Measurements from ENCODE around the gene GOLM1.

Gene GOLM1

DNA sequence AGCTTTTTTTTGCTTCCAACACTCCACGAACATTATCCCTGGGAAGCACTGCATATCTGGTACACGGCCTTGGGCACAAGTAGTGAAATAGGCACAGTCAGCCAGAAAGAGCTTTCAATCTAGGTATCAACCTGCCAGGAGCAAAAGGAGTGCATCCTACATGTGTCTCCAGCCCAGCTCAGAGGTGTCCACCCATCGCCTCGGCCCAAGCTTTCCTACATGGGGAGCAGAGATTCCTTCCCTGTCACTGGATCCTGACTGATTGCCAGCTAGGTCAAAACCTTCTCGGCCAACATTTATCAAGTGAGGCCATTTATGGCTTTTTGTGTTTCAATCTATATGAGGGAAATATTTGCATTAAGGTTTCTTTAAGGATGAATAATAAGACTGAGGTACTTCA lies 55.8 kb downstream of the GOLM1 start:
- DNase-seq, result no peak

GRCh38 chr9:86042199-86042978 lies 57.0 kb downstream of the GOLM1 start:
- no peak for DNase-seq

DNA sequence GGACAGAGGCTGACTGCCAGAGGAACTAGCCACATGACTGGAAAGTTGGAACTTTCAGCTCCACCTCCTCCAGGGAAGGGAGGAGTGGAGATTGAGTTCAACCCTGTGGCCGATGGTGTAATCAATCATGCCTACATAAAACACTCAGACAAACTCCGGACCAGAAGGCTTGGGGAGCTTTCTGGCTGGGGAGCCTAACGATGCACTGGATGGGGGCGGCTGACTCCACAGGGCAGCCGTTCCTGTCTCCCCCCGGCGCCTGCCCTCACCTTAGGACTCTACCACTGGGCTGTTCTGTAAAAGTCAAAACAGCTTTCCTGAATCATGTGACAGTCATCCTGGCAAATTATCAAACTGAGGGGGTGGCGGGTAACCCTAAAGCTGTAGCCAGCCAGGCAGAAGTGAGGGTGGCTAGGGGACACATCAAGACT lies 58.0 kb downstream of the GOLM1 start:
- no peak for DNase-seq

GRCh38 chr9:86040861-86041155 lies 58.5 kb downstream of the GOLM1 start:
- DNase-seq, result no peak

DNA sequence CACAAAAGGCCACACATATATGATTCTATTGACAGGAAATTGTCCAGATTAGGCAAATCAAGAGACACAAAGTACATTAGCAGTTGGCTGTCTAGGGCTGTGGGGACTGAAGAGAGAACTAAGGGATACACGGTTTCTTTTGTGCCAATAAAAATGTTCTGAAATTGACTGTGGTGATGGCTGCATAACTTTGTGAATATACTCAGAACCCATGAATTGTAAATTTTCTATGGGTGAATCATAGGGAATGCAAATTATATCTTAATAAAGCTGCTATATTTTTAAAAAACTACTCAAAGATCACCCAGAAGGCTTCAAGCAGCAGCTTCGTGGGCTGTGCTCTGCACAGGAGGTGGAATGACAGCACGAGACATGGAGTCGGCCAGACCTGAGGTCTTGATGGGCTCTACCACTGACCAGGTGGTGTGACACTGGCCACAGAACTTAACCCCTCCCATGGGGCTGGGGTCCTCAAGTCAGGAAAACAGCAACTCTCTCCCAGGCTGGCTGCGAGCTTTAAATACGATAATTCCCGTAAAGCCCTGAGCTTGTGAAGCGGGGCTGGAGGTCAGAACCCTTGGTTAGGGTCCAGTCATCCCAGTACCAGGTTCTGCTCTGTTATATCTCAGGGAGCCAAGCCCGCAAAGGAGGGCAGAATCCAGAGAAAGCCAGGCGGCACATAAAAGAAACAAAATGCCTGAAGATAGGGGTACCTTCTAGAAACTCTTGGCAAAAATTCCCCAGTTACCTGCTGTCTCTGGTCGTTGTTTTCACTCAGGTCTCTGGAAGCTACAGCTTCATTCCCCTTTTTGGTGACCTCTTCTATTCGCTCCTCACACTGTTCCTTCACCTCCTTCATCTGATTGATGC lies 59.1 kb downstream of the GOLM1 start:
- no peak for DNase-seq

GRCh38 chr9:86036555-86036954 lies 62.8 kb downstream of the GOLM1 start:
- no peak for DNase-seq

DNA sequence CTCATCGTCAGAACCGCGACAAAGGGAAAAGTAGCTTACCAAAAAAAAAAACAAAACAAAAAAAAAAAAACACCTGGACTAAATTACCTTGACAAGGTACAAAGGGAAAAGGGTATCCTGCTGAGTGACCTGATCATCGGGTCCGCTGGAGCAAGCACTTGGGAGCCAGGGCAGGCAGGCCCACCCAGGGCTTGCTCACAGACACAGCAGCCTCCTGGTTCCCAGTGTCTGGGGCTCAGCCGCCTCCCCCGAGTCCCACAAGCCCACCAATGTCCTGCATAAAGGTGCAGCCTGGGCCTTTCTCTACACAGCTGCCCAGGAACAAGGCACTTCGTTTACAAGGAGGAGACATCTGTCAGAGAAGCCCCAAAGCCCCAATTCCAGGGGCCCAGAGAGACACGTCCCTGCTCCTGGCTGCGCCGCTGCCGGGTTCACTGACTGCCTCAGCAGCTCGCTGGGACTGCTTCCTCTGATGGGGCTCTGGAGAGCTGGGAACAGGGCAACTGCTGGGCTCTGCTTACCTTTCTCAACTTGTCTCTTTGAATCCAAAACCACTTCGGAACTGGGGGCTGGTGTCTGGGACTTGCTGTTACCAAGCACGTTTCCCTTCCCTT lies 63.4 kb downstream of the GOLM1 start:
- no peak for DNase-seq

GRCh38 chr9:86034863-86035734 lies 64.3 kb downstream of the GOLM1 start:
- DNase-seq, result peak; percentile 11 to 20

GRCh38 chr9:86027767-86028166 lies 71.6 kb downstream of the GOLM1 start:
- no peak for DNase-seq

- no peak for DNase-seq
These were observed 76.6 kb downstream of the GOLM1 start for GRCh38 chr9:86022687-86023266.

DNA sequence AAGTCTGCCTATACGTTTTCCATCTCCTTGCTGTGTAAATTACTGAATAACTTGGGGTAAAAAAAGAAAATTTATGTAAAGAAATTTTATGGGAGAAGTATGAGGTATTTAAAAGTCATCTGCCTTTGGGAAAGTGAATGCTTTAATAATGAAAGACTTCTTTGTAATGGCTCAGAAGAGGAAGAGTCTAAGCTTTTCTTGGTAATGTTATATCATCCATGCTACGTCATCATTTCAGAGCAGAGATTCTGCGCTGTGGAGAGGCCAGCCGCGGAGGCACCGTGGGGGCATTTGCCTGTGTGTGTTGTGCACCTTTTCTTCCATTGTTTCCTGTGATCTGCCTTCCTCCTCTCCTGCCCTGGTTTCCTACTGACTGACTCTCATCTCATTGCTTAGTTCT lies 78.2 kb downstream of the GOLM1 start:
- DNase-seq, result no peak

DNA sequence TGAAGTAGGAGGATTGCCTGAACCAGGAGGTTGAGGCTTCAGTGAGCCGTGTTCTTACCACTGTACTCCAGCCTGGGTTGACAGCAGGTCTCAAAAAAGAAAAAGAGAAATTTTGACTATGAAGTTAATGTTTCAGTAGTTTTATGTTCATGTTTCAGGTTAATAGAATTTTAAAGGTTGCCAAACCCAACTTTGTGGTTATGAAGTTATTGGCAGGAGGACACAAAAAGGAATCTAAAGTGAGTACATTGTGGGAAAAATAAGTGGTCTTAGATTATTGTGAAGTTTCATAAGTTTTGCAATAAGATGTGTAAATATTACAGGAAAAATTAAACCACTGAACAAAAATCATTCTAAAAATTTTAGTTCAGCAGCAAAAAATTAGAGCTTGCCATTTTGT lies 78.6 kb downstream of the GOLM1 start:
- DNase-seq, result no peak

DNA sequence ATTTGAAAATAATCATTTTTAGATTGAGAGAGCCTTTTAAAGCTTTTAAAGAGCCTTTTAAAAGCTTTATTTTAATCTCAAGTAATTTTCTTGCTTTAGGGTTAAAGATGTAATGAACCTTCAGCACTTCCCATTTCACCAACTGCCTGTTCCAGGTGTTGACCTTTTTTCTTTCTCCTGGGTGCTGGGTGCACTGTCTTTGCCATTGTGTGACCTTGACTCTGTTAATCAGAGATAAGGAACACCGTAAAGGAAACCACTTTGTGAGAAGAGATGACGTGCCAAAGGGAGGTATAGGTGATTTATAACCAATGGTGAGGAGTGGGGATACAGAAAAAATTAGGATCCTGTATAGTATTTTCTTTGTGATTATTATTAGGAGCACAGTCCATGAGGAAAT lies 90.2 kb downstream of the GOLM1 start:
- no peak for DNase-seq

- no peak for DNase-seq
These were observed 94.0 kb downstream of the GOLM1 start for GRCh38 chr9:86005253-86005775.

DNA sequence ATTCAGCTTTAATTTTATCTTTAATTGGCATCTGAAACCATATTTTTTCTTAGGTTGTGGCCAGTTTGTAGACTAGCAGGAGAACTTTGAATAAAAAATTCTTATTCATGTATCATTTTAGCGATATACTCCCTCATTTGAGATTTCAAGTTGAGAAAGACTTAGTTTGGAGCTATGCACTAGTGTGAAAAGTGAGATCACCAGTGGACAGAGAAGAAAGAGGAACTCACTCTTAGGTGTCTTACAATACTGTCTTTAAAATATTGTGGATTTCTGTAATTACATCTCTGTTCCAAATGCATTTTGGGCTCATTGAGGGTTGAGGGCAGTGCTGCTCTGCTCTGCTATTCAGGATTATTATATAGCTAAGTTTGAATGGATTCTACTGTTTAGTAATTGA lies 103.8 kb downstream of the GOLM1 start:
- DNase-seq, result no peak

- DNase-seq, result no peak
These were observed 104.3 kb downstream of the GOLM1 start for GRCh38 chr9:85995097-85995496.

- no peak for DNase-seq
These were observed 105.2 kb downstream of the GOLM1 start for GRCh38 chr9:85994191-85994590.

- no peak for DNase-seq
These were observed 112.1 kb downstream of the GOLM1 start for GRCh38 chr9:85987236-85987635.

DNA sequence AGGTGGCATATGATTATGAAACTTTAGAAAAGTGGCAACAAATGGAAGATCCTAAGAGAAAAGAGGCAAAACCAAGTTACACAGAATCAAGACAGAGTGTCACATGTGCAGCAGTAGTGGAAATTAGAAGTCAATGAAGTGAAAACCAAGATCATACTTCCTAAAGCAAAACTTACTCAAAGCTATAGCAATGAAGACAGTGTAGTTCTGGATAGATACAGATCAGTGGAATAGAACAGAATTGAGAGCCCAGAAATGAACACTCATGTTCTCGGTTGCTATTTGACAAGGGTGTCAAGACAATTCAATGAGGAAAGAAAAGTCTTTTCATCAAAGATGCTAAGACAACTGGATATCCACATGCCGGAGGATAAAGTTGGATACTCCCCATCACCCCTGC lies 114.9 kb downstream of the GOLM1 start:
- no peak for DNase-seq

DNA sequence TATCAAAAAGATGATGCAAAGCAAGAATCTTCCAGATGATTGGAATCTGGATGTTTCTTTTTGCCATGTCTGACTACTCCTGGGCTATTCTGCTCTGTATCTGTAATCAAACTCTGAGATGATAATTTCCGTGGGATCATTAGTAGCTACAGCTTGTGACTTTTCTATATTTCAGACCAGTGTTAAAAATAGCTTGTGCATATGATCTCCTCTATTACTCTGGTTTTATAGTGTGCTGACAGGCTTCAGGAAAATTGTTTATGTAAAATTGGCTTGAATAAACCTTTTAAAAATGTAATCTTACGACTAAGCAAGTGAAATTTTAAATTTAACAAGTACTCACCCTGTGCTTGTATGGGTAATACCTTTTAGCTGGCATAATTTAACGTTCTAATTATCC lies 118.0 kb downstream of the GOLM1 start:
- DNase-seq, result no peak

- DNase-seq, result no peak
These were observed 120.9 kb downstream of the GOLM1 start for GRCh38 chr9:85978496-85978895.

All from SW 1271 (cell line).